ENCODE data around the gene MED14.

The MED14 gene

GRCh38 chrX:40607381-40607780 lies 128.0 kb downstream of the MED14 start:
- TF ChIP-seq JUND (IDR thresholded peaks at IDR 0.05; ENCODE audit: low read depth), result no peak
- in situ Hi-C loops (cut with HindIII; ENCODE audit: low pct_unique_long_range_greater_than_20kb, low sequenced_read_pairs), result no loop called here
- no peak for DNase-seq (ENCODE audit: low read depth in 1 of 2, low spot score in 1 of 2)

GRCh38 chrX:40603446-40603845 lies 131.9 kb downstream of the MED14 start:
- no peak for DNase-seq (ENCODE audit: low read depth in 1 of 2, low spot score in 1 of 2)
- in situ Hi-C loops (cut with HindIII; ENCODE audit: low pct_unique_long_range_greater_than_20kb, low sequenced_read_pairs), result no loop called here
- TF ChIP-seq JUND (IDR thresholded peaks at IDR 0.05; ENCODE audit: low read depth), result no peak
